ENCODE data around the gene BNC1.
"Not testable (repeated sequence)": the region's sequence is repeated elsewhere in the genome, so short reads cannot be mapped to it uniquely, and the experiment has no call there.

Gene BNC1

DNA sequence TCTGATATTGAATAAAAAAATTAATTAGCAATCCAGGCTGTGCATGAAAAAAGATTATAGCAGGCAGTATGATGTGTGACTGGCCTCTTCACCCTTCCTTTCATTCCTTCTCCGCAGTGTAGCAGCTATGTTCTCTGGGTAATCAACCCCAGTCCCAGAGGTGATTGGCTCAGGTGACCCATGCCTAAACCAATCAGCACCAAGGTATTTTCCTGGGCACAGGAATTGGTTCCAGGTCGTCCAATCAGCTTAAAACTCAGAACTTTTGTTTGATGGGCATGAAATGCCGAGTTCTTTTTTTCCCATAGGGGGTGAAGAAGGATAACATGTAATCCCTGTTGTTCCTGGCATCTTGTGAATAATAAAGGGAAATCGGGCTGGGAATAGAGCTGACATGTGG, 5.8 kb upstream of the BNC1 start:
- FAIRE-seq: no peak

GRCh38 chr15:83289160-83289559, 4.7 kb upstream of the BNC1 start:
- no peak for FAIRE-seq

GRCh38 chr15:83288381-83288801, 3.9 kb upstream of the BNC1 start:
- FAIRE-seq: no peak

GRCh38 chr15:83287541-83288027, 3.1 kb upstream of the BNC1 start:
- FAIRE-seq: no peak

DNA sequence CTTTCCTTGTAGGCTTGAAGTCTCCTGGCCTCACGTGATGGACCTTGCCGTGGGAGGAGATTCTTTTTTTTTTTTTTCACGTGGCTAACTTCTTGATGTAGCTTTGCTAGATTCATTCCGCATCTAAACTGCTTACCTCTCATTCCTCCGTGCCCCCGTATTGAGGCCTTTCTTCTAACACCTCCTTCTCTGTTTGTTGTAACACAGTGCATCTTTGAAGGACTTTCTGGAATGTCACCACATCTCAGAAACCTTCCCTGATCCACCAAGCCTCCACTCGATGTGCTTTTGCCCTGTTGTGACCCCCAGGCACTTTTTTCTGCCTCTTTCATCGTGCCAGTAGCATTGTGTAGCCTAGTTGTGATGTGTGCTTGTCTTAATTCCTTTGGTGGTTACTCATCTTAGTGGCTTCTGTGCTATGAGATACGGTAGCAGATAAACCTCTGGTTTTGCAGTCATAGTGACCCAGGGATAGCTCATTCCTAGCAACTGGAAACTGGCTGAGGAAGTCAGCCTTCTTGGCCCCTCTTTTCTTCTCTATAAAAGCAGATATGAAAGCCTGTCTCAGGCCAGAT, 1.6 kb upstream of the BNC1 start:
- no peak for FAIRE-seq

DNA sequence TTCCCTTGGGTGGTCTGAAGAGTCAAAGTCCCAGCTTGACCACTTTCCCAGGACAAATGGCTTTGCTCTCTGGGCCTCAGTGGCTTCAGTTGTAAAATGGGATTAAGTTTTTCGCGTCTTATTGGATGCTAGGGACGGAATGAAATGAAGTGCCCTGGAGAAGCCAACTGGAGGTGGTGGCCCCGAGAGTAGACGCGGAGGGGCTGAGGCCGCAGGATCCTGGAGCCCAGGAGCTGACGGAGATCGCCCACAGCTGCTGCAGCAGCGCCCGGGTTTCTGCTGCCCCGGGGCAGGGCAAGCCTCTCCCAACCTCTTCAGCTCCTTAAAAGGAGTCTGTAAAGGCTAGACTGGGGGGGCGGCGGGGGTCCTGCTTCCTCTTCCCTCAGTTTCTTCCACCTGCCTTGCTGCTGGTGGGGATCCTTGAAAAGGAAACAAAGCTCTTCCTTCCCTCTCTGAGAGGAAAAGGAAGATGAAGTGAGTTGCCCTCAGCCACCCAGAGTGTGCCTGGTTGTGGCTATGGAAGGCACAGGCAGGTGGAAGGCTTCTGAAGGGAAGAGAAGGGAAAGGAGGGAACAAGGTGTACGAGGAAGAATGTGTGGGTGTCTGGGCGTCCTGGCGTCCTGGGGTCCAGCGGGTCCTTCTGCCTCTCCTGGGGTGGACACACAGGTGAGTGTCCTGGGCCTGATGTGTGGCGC, 967 bp upstream of the BNC1 start:
- no peak for FAIRE-seq

DNA sequence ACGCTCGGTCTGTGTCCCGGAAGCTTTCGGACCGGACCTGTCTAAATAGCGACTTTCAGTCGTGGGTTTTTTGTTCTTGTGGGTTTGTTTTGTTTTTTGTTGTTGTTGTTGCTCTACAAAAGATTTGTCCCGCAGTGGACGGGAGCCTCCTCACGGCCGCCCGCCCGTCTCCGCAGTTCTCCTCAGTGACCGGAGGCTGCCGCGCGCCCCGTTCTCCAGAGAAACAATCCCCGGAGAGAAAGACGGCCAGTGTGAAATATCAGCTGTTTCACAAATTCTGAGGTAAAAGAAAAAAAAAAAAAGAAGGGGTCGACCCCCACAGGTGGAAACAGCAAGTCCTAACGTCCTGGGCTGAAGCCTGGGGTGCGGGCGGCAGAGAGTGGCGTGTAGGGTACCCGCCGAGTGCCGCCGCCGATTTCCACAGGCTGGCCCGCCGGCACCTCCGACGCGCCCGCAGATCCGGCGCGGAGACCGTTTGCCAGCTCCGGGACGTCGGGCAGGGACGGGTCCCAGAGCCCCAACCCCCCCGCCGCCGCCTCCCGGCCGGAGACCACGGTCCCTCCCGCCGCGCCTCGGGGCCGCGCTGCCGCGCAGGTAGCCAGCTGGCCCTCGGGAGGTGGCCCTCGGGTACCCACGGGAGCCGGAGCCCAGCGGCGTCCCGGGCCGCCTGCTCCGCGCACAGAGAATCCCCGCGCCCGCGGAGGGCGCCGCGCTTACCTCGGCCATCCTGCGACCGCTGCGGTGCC, 478 bp downstream of the BNC1 start:
- no peak for FAIRE-seq

- no peak for FAIRE-seq
These were observed 1.2 kb downstream of the BNC1 start for GRCh38 chr15:83283138-83283812.

DNA sequence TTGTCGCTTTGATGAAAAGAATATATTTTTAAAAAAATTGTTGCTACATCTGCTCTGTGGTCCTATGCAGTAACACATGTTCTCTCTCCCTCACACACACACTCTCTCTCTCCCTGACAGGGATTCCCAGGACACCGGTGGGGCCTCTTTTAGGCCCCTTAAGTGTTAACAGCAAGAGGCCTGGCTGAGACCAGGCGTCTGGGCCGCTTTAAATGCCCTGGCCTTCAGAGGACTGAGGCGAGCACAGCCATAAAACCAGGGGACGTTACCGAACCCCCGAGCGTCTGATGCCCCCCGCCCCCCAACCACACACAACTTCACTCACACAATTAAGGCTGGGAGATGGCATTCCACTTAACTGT, 1.7 kb downstream of the BNC1 start:
- FAIRE-seq: no peak

- FAIRE-seq: peak; percentile 51
These were observed 2.3 kb downstream of the BNC1 start for GRCh38 chr15:83282141-83282540.

GRCh38 chr15:83278191-83278590, 6.3 kb downstream of the BNC1 start:
- no peak for FAIRE-seq

- FAIRE-seq: no peak
These were observed 7.8 kb downstream of the BNC1 start for GRCh38 chr15:83276661-83277060.

GRCh38 chr15:83275412-83275811, 9.1 kb downstream of the BNC1 start:
- no peak for FAIRE-seq

GRCh38 chr15:83270176-83270575, 14.3 kb downstream of the BNC1 start:
- FAIRE-seq: no peak

DNA sequence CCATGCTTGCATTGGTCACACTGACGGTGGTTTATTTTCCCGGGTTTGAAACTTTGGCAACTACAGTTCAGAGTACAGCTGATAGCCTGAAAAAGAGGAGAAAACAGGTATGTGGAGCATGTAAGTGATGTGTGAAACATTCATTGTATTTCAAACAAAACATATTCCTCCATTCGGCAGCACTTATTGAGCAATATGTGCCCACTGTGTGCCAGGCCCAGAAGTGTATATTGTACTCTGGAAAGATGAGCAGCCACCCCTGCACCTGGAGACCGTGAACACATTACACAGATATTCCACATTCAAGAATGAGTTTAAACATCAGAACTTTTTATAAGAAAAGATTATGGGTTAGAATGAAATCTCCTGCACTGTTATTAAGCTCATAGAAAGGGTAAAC, 16.3 kb downstream of the BNC1 start:
- FAIRE-seq: no peak

GRCh38 chr15:83262594-83263315, 21.7 kb downstream of the BNC1 start:
- FAIRE-seq: no peak

DNA sequence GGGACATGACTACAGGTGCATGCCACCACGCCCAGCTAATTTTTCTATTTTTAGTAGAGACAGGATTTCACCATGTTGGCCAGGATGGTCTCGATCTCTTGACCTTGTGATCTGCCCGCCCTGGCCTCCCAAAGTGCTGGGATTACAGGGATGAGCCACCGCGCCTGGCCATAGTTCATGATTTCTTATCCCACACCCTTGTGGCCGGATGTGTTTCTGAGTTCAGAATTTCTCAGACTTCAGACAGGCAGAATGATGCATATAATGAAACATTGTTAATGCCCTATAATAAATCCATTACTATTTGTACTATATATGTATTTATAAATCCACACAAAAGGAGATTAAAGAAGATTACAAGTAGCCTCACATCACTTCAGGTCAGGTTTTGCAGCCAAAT, 22.3 kb downstream of the BNC1 start:
- FAIRE-seq: not testable (repeated sequence)

DNA sequence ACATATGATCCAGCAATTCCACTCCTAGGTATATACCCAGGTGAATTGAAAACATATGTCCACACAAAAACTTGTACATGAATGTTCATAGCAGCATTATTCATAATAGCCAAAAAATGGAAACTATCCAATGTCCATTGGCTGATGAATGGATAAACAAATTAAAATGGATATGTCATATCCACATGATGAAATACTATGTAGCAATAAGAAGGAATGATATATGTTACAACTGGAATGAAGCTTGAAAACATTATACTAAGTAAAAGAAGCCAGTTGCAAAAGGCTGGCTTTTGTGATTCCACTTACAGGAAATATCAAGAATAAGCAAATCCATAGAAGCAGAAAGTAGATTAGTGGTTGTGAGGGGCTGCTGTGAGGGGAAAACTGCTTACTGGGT, 33.7 kb downstream of the BNC1 start:
- no peak for FAIRE-seq

DNA sequence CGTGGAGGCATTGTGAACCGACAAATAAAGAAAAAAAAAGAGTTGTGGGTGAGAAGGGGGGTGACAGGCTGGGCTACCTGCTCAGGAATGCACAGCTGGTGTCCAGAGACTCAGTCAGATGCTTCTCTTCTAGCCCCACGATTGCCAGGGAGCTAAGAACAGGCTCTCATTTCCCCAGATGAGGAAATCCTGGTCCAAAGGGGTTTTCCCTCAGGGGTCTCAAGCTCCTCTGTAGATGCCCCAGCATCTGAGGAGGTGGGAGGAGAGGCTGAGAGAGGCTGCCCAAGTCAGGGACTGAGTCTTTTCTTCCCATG, 35.5 kb downstream of the BNC1 start:
- FAIRE-seq: no peak

GRCh38 chr15:83248151-83249029, 36.1 kb downstream of the BNC1 start:
- FAIRE-seq: peak; percentile 96

- no peak for FAIRE-seq
These were observed 40.8 kb downstream of the BNC1 start for GRCh38 chr15:83243634-83244033.

- FAIRE-seq: no peak
These were observed 54.2 kb downstream of the BNC1 start for GRCh38 chr15:83230242-83230641.

Measured in islet of Langerhans (tissue), 1 donor.